ENCODE data around the gene GAL3ST1.

GRCh38 chr22:30519842-30520425, 54.5 kb downstream of the GAL3ST1 start:
- TF ChIP-seq, protein P1, sequence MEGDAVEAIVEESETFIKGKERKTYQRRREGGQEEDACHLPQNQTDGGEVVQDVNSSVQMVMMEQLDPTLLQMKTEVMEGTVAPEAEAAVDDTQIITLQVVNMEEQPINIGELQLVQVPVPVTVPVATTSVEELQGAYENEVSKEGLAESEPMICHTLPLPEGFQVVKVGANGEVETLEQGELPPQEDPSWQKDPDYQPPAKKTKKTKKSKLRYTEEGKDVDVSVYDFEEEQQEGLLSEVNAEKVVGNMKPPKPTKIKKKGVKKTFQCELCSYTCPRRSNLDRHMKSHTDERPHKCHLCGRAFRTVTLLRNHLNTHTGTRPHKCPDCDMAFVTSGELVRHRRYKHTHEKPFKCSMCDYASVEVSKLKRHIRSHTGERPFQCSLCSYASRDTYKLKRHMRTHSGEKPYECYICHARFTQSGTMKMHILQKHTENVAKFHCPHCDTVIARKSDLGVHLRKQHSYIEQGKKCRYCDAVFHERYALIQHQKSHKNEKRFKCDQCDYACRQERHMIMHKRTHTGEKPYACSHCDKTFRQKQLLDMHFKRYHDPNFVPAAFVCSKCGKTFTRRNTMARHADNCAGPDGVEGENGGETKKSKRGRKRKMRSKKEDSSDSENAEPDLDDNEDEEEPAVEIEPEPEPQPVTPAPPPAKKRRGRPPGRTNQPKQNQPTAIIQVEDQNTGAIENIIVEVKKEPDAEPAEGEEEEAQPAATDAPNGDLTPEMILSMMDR (conservative IDR thresholded peaks at IDR 0.05 in 1 of 2, IDR thresholded peaks at IDR 0.05 in 1 of 2; ENCODE audit: extremely low read depth in 1 of 2, insufficient read depth in 1 of 2, low read depth in 1 of 2, low read length in 2 of 2): no peak
- TF ChIP-seq EZH2 (IDR thresholded peaks at IDR 0.05; ENCODE audit: borderline replicate concordance, low read length): no peak
